Stimulated activated memory B cell treated with anti-CD40 and anti-IgM and Interleukin-4, amounts not matched to agents 10 μg/mL and 1 μg/mL and 100 μg/mL, for 72 hours (primary cell): ENCODE data around the gene SLC50A1.

ENCODE experiments used
- ATAC-seq: fragments of 150-1000 bp; cut with Tn5 transposase; 2 replicates; pipeline ENCODE4 v1.10.0; 2021
- H3K27ac Mint-ChIP-seq: one replicate; pipeline ENCODE4 v1.8.0; 2022; ENCODE audit warnings: mild to moderate bottlenecking, mixed read lengths
- H3K27me3 Mint-ChIP-seq: one replicate; pipeline ENCODE4 v1.8.0; 2022; ENCODE audit warnings: mixed read lengths
- H3K36me3 Mint-ChIP-seq: one replicate; pipeline ENCODE4 v1.8.0; 2022; ENCODE audit warnings: mixed read lengths
- H3K4me1 Mint-ChIP-seq: one replicate; pipeline ENCODE4 v1.8.0; 2022; ENCODE audit warnings: mixed read lengths
- H3K4me3 Mint-ChIP-seq: one replicate; pipeline ENCODE4 v1.8.0; 2022; ENCODE audit warnings: mild to moderate bottlenecking, moderate library complexity, mixed read lengths
- H3K9me3 Mint-ChIP-seq: one replicate; pipeline ENCODE4 v1.8.0; 2022; ENCODE audit warnings: mixed read lengths

The SLC50A1 gene

GRCh38 chr1:155125946-155126555 is 9.6 kb upstream of the SLC50A1 start:
- no peak for ATAC-seq
- no peaks in the 10 kb centered on the region for H3K36me3 Mint-ChIP-seq
- H3K27ac Mint-ChIP-seq: no peak overlapping the region
- peaks cover 25% of the 10 kb centered on the region for H3K4me1 Mint-ChIP-seq
- peaks cover 78% of the 10 kb centered on the region for H3K27me3 Mint-ChIP-seq
- peak overlapping the region; percentile 36 for H3K4me3 Mint-ChIP-seq
- H3K9me3 Mint-ChIP-seq: no peaks in the 10 kb centered on the region

- Mint-ChIP-seq H3K9me3 (no peaks in the 10 kb centered on the region), H3K27me3 (peaks cover 73% of the 10 kb centered on the region), H3K4me1 (peaks cover 25% of the 10 kb centered on the region), H3K36me3 (no peaks in the 10 kb centered on the region), H3K27ac (peak overlapping the region; percentile 43), H3K4me3 (peak overlapping the region; percentile 80)
- ATAC-seq: peak; percentile 53
Measured at GRCh38 chr1:155126556-155127104, 9.0 kb upstream of the SLC50A1 start.

- H3K27me3 Mint-ChIP-seq: peaks cover 71% of the 10 kb centered on the region
- H3K4me3 Mint-ChIP-seq: peak within 1 kb of the TSS; percentile 80
- peak; percentile 70 for ATAC-seq
- H3K9me3 Mint-ChIP-seq: no peaks in the 10 kb centered on the region
- H3K4me1 Mint-ChIP-seq: peaks cover 25% of the 10 kb centered on the region
- peak within 1 kb of the TSS; percentile 43 for H3K27ac Mint-ChIP-seq
- no peaks in the 10 kb centered on the region for H3K36me3 Mint-ChIP-seq
Measured at GRCh38 chr1:155127105-155127966, 8.3 kb upstream of the SLC50A1 start, which contains the start of gene EFNA1. Gene EFNA1, plus strand, starts transcription at chr1:155127876. Its CDS starts 102 bp downstream, at chr1:155127978.

GRCh38 chr1:155127967-155128754 is 7.5 kb upstream of the SLC50A1 start:
- Mint-ChIP-seq H3K27me3 (peaks cover 71% of the 10 kb centered on the region), H3K4me3 (peak overlapping the region; percentile 57), H3K4me1 (peaks cover 25% of the 10 kb centered on the region), H3K27ac (peak overlapping the region; percentile 43), H3K9me3 (no peaks in the 10 kb centered on the region), H3K36me3 (no peaks in the 10 kb centered on the region)
- ATAC-seq: no peak

- no peak for ATAC-seq
- Mint-ChIP-seq H3K4me1 (peaks cover 25% of the 10 kb centered on the region), H3K36me3 (no peaks in the 10 kb centered on the region)
Measured at GRCh38 chr1:155128755-155129473, 6.7 kb upstream of the SLC50A1 start.

GRCh38 chr1:155130272-155131006 is 5.2 kb upstream of the SLC50A1 start:
- no peak overlapping the region for H3K27ac Mint-ChIP-seq
- H3K9me3 Mint-ChIP-seq: no peaks in the 10 kb centered on the region
- H3K36me3 Mint-ChIP-seq: no peaks in the 10 kb centered on the region
- ATAC-seq: no peak
- H3K27me3 Mint-ChIP-seq: peaks cover 55% of the 10 kb centered on the region
- no peak overlapping the region for H3K4me3 Mint-ChIP-seq
- H3K4me1 Mint-ChIP-seq: peaks cover 32% of the 10 kb centered on the region

More at GRCh38 chr1:155128755-155129473, 6.7 kb upstream of the SLC50A1 start:
- peaks cover 70% of the 10 kb centered on the region for H3K27me3 Mint-ChIP-seq
- H3K4me3 Mint-ChIP-seq: no peak overlapping the region
- H3K27ac Mint-ChIP-seq: peak overlapping the region; percentile 43
- no peaks in the 10 kb centered on the region for H3K9me3 Mint-ChIP-seq

- Mint-ChIP-seq H3K27ac (no peak overlapping the region), H3K27me3 (peaks cover 47% of the 10 kb centered on the region), H3K4me3 (no peak overlapping the region)
Measured at GRCh38 chr1:155131285-155131684, 4.4 kb upstream of the SLC50A1 start.

GRCh38 chr1:155131856-155132255 is 3.8 kb upstream of the SLC50A1 start:
- H3K27ac Mint-ChIP-seq: no peak overlapping the region

More at GRCh38 chr1:155131285-155131684, 4.4 kb upstream of the SLC50A1 start:
- H3K36me3 Mint-ChIP-seq: no peaks in the 10 kb centered on the region
- no peak for ATAC-seq
- H3K4me1 Mint-ChIP-seq: peaks cover 32% of the 10 kb centered on the region
- no peaks in the 10 kb centered on the region for H3K9me3 Mint-ChIP-seq

GRCh38 chr1:155133799-155134281 is 1.8 kb upstream of the SLC50A1 start:
- ATAC-seq: no peak
- no peak overlapping the region for H3K4me3 Mint-ChIP-seq
- H3K27ac Mint-ChIP-seq: no peak overlapping the region
- peaks cover 9% of the 10 kb centered on the region for H3K36me3 Mint-ChIP-seq
- H3K4me1 Mint-ChIP-seq: peaks cover 31% of the 10 kb centered on the region
- no peaks in the 10 kb centered on the region for H3K9me3 Mint-ChIP-seq
- H3K27me3 Mint-ChIP-seq: peaks cover 21% of the 10 kb centered on the region

More at GRCh38 chr1:155131856-155132255, 3.8 kb upstream of the SLC50A1 start:
- ATAC-seq: no peak
- Mint-ChIP-seq H3K4me1 (peaks cover 31% of the 10 kb centered on the region), H3K27me3 (peaks cover 41% of the 10 kb centered on the region), H3K4me3 (no peak overlapping the region), H3K9me3 (no peaks in the 10 kb centered on the region), H3K36me3 (no peaks in the 10 kb centered on the region)

- Mint-ChIP-seq H3K27me3 (peaks cover 17% of the 10 kb centered on the region), H3K27ac (no peak overlapping the region), H3K9me3 (no peaks in the 10 kb centered on the region), H3K4me3 (peak overlapping the region; percentile 97), H3K36me3 (peaks cover 9% of the 10 kb centered on the region), H3K4me1 (peaks cover 32% of the 10 kb centered on the region)
- no peak for ATAC-seq
Measured at GRCh38 chr1:155134322-155134721, 1.3 kb upstream of the SLC50A1 start.

GRCh38 chr1:155134880-155135414 is 705 bp upstream of the SLC50A1 start:
- Mint-ChIP-seq H3K4me1 (peaks cover 36% of the 10 kb centered on the region), H3K27me3 (peaks cover 10% of the 10 kb centered on the region), H3K9me3 (no peaks in the 10 kb centered on the region), H3K4me3 (peak overlapping the region; percentile 97), H3K27ac (peak overlapping the region; percentile 99), H3K36me3 (peaks cover 9% of the 10 kb centered on the region)
- ATAC-seq: peak; percentile 56

GRCh38 chr1:155136748-155137147 is 1.1 kb downstream of the SLC50A1 start:
- H3K27ac Mint-ChIP-seq: peak overlapping the region; percentile 99
- no peaks in the 10 kb centered on the region for H3K9me3 Mint-ChIP-seq
- H3K4me1 Mint-ChIP-seq: peaks cover 36% of the 10 kb centered on the region
- peaks cover 9% of the 10 kb centered on the region for H3K36me3 Mint-ChIP-seq
- no peak for ATAC-seq
- H3K4me3 Mint-ChIP-seq: peak overlapping the region; percentile 97
- H3K27me3 Mint-ChIP-seq: no peaks in the 10 kb centered on the region

- peaks cover 36% of the 10 kb centered on the region for H3K4me1 Mint-ChIP-seq
- H3K36me3 Mint-ChIP-seq: peaks cover 9% of the 10 kb centered on the region
- peak overlapping the region; percentile 97 for H3K4me3 Mint-ChIP-seq
- peak overlapping the region; percentile 99 for H3K27ac Mint-ChIP-seq
- no peaks in the 10 kb centered on the region for H3K9me3 Mint-ChIP-seq
- no peaks in the 10 kb centered on the region for H3K27me3 Mint-ChIP-seq
- no peak for ATAC-seq
Measured at GRCh38 chr1:155137154-155137949, 1.7 kb downstream of the SLC50A1 start.
